Activated CD8-positive, alpha-beta T cell treated with anti-CD3 and anti-CD28 coated beads for 36 hours (primary cell): Measurements from ENCODE around the gene IGLL1. TPM values are rescaled to one million over a fixed set of nuclear protein-coding genes. Genes with fewer than 3 reads are reported as not detected.
"Not testable (repeated sequence)": the region's sequence is repeated elsewhere in the genome, so short reads cannot be mapped to it uniquely, and the experiment has no call there.

ENCODE experiments used
- ATAC-seq: fragments of 200-7000 bp; cut with Tn5 transposase; one replicate; pipeline ENCODE4 v1.10.0; 2021; ENCODE audit warnings: mild to moderate bottlenecking, moderate library complexity
- CTCF ChIA-PET: fragments of 350-600 bp; sonication (Branson Sonifier 250); formaldehyde crosslinking; loops from one replicate; lab custom pipeline; 2021; ENCODE audit warnings: antibody characterized with exemption; lab: Charles Lee
- POLR2A ChIA-PET: fragments of 350-600 bp; sonication (Branson Sonifier 250); formaldehyde crosslinking; loops from one replicate; lab custom pipeline; 2021; ENCODE audit warnings: antibody characterized with exemption; lab: Charles Lee
- DNase-seq: peaks from one replicate; pipeline ENCODE4 v3.0.0-alpha.2; 2020
- H3K27ac Mint-ChIP-seq: one replicate; pipeline ENCODE4 v1.8.0; 2021; ENCODE audit warnings: mild to moderate bottlenecking, mixed read lengths
- H3K27me3 Mint-ChIP-seq: one replicate; pipeline ENCODE4 v1.8.0; 2021; ENCODE audit warnings: mixed read lengths
- H3K36me3 Mint-ChIP-seq: one replicate; pipeline ENCODE4 v1.8.0; 2021; ENCODE audit warnings: low read depth, mixed read lengths
- H3K4me1 Mint-ChIP-seq: one replicate; pipeline ENCODE4 v1.8.0; 2021; ENCODE audit warnings: low read depth, mixed read lengths
- H3K4me3 Mint-ChIP-seq: one replicate; pipeline ENCODE4 v1.8.0; 2021; ENCODE audit warnings: mild to moderate bottlenecking, moderate library complexity, mixed read lengths
- H3K9me3 Mint-ChIP-seq: one replicate; pipeline ENCODE4 v1.8.0; 2021; ENCODE audit warnings: mixed read lengths
- intact Hi-C: fragments of 100-400 bp; cut with micrococcal nuclease; formaldehyde crosslinking; loops from one replicate; pipeline ENCODE4 v1.10.0; 2022
- total RNA-seq, 2 experiments: library from RNA; stranded (reverse); gene quantifications; one replicate each; pipeline ENCODE4 v1.2.3, GENCODE V29; 2021
- TF ChIP-seq, protein P1 (sequence below): fragments of 200-600 bp; IDR thresholded peaks from one replicate; pipeline ENCODE4 v1.8.0; 2022; ENCODE audit warnings: antibody characterized with exemption, mild to moderate bottlenecking

Gene IGLL1
- total RNA-seq, 2 experiments from 2014 or later: not detected

DNA sequence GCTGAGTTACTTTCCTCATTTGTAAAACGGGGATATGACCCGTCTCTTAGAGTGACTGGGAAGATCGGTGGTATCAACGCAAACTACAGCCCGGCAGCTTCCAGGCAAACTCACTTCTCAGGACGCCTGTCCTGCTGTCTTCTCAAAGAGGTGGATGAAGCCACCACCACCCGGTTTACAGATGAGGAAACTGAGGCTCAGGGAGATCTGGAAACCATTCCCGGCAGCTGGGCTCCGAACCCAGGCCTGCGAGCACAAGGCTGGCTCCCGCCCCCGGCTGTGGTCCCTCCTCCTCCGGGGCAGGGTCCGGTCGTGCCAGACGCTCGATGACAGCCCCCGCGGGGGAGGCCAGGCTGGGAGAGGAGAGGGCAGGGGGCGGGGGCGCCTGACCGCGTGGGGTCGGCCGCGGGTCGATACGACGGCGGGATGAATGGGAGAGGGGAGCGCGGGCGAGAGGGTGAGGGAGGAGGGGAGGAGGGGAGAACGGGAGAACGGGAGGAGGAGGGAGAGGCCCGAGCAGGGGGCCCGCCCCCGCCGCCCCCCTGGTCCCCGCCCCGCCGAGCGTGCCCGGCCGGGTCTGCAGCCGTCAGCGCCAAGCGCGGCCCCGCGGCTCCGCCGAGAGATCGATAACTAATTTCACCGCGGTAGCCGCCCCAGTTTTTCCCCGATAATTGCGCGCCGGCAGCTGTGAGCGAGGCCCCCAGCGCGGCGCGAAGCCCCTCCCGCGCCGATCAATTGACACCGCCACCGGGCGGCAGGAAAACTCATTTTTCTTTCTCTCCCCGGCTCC is 14.0 kb downstream of the IGLL1 start:
- CTCF ChIA-PET: no interaction called here
- peak; percentile 18 for ATAC-seq
- H3K27ac Mint-ChIP-seq: no peak overlapping the region
- intact Hi-C loops: no loop called here
- H3K4me1 Mint-ChIP-seq: peaks cover 6% of the 10 kb centered on the region
- peak overlapping the region; percentile 59 for H3K4me3 Mint-ChIP-seq
- DNase-seq: peak; percentile 13
- TF ChIP-seq, protein P1, sequence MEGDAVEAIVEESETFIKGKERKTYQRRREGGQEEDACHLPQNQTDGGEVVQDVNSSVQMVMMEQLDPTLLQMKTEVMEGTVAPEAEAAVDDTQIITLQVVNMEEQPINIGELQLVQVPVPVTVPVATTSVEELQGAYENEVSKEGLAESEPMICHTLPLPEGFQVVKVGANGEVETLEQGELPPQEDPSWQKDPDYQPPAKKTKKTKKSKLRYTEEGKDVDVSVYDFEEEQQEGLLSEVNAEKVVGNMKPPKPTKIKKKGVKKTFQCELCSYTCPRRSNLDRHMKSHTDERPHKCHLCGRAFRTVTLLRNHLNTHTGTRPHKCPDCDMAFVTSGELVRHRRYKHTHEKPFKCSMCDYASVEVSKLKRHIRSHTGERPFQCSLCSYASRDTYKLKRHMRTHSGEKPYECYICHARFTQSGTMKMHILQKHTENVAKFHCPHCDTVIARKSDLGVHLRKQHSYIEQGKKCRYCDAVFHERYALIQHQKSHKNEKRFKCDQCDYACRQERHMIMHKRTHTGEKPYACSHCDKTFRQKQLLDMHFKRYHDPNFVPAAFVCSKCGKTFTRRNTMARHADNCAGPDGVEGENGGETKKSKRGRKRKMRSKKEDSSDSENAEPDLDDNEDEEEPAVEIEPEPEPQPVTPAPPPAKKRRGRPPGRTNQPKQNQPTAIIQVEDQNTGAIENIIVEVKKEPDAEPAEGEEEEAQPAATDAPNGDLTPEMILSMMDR: no peak
- POLR2A ChIA-PET: no interaction called here
- peaks cover 22% of the 10 kb centered on the region for H3K27me3 Mint-ChIP-seq
- H3K9me3 Mint-ChIP-seq: no peaks in the 10 kb centered on the region
- H3K36me3 Mint-ChIP-seq: no peaks in the 10 kb centered on the region

DNA sequence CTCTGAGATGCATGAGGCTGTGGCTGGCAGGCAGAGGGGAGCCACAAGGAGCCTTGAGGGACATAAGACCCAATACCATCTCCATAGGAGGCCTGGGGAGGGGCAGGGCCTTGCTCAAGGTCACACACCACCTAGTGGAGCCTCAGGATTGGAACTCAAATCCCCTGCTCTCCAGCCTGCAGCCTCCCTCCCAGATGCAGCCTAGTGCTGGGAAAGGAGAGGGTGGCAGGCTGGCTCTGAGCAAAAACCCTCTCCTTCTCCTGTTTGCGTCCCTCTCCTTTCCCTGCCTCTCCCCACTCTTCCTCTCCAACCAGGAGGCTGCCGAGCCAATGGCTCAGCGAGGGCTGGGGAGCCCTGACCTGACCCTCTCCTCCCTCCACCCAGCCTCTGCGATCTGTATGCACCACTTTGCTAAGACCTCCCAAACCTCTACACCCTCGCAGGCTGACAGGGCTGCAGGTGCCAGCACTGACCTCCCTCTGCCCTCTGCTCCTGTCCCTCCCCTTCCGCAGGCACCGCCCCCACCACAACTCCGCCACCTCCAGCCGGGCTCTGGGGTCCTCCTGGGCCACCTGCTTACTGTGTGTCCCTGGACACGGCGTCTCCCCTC is 14.7 kb downstream of the IGLL1 start:
- peaks cover 6% of the 10 kb centered on the region for H3K4me1 Mint-ChIP-seq
- peak overlapping the region; percentile 59 for H3K4me3 Mint-ChIP-seq
- H3K9me3 Mint-ChIP-seq: no peaks in the 10 kb centered on the region
- H3K27me3 Mint-ChIP-seq: peaks cover 22% of the 10 kb centered on the region
- ChIA-PET CTCF (no interaction called here), POLR2A (no interaction called here)
- intact Hi-C loops: no loop called here
- no peaks in the 10 kb centered on the region for H3K36me3 Mint-ChIP-seq
- DNase-seq (peak; percentile 30), ATAC-seq (peak; percentile 77)
- H3K27ac Mint-ChIP-seq: no peak overlapping the region
- TF ChIP-seq, protein P1: no peak

DNA sequence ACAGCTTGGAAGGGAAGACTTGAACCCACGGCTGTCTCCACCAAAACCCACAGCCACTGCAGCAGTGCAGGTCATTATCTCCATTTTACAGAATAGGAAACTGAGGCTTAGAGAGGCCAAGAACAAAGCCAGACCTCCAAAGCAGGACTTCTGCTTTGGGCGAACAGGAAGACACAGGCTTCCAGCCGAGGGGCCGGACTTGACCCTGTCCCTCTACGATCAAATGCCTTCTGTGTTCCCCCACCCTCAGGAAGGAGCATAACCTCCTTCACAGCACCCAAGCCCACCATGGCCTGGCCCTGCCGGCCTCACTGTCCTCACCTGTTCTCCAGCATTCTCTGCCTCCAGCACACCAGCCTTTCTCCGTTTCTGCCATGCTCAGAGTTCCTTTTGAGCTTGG is 15.8 kb downstream of the IGLL1 start:
- Mint-ChIP-seq H3K27me3 (peaks cover 22% of the 10 kb centered on the region), H3K27ac (no peak overlapping the region), H3K4me1 (peaks cover 6% of the 10 kb centered on the region), H3K36me3 (no peaks in the 10 kb centered on the region), H3K4me3 (no peak overlapping the region), H3K9me3 (no peaks in the 10 kb centered on the region)
- intact Hi-C loops: no loop called here
- ChIA-PET CTCF (no interaction called here), POLR2A (interaction anchor here (0.6 kb wide), 1 partner anchor 859 kb away, joined by 3 read pairs; no protein-coding TSS in a partner anchor)
- ATAC-seq: no peak
- TF ChIP-seq, protein P1: no peak
- no peak for DNase-seq

DNA sequence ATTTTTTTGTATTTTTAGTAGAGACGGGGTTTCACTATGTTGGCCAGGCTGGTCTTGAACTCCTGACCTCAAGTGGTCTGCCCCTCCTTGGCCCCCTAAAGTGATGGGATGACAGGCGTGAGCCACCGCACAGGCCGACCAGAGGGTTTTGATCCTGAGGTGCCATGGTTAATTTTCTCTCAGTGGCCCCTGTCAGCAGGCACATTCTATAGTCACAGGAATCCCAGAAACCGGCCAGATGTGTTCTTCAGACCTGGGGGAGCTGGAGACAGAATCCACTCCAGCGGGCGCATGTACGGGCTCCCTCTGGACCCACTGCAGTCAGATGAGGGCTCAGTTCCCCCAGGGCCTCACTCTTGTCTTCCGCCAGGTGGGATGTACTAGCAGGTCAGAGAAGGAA is 17.0 kb downstream of the IGLL1 start:
- DNase-seq (no peak), ATAC-seq (no peak)
- POLR2A ChIA-PET: no interaction called here
- no peaks in the 10 kb centered on the region for H3K36me3 Mint-ChIP-seq
- CTCF ChIA-PET: interaction anchor here (0.9 kb wide), 1 partner anchor 28 kb away, joined by 3 read pairs; no protein-coding TSS in a partner anchor
- peaks cover 6% of the 10 kb centered on the region for H3K4me1 Mint-ChIP-seq
- H3K27ac Mint-ChIP-seq: no peak overlapping the region
- H3K4me3 Mint-ChIP-seq: no peak overlapping the region
- peaks cover 22% of the 10 kb centered on the region for H3K27me3 Mint-ChIP-seq
- no peaks in the 10 kb centered on the region for H3K9me3 Mint-ChIP-seq
- intact Hi-C loops: no loop called here
- TF ChIP-seq, protein P1: no peak

DNA sequence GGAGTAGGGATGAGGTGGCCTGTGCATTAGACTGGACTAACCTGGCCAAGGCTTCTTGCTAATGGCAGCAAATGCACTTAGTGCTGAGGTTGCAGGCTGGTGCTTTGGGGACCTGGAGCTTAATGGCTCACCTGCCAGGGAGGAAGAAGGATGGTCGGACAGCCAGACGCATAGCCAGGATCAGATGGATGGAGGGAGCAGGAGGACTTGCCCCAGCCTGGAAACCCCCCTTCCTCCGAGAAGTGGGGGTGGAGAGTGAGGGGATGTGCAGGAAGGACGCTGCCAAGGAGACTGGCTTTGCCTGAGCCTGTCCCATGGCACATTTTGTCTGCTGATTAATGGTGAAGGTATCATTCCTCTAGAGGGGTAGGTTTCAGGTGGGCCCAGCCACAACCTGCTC is 17.9 kb downstream of the IGLL1 start:
- no peak overlapping the region for H3K4me3 Mint-ChIP-seq
- DNase-seq (no peak), ATAC-seq (no peak)
- H3K27me3 Mint-ChIP-seq: peaks cover 17% of the 10 kb centered on the region
- no peaks in the 10 kb centered on the region for H3K9me3 Mint-ChIP-seq
- peaks cover 6% of the 10 kb centered on the region for H3K4me1 Mint-ChIP-seq
- intact Hi-C loops: no loop called here
- H3K36me3 Mint-ChIP-seq: no peaks in the 10 kb centered on the region
- ChIA-PET CTCF (no interaction called here), POLR2A (interaction anchor here (0.6 kb wide), 1 partner anchor 376 kb away, joined by 3 read pairs; no protein-coding TSS in a partner anchor)
- TF ChIP-seq, protein P1: no peak
- H3K27ac Mint-ChIP-seq: no peak overlapping the region

DNA sequence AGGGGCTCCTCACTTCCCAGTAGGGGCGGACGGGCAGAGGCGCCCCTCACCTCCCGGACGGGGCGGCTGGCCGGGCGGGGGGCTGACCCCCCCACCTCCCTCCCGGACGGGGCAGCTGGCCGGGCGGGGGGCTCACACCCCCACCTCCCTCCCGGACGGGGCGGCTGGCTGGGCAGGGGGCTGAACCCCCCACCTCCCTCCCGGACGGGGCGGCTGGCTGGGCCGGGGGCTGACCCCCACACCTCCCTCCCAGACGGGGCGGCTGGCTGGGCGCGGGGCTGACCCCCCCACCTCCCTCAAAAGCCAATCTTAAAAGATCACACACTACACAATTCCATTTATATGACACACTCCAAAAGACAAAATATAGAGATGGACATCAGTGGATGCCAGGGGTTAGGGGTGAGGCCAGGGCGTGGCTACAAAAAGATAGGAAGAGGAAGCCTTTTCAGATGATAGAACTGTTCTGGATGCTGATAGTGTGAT is 19.0 kb downstream of the IGLL1 start:
- H3K27ac Mint-ChIP-seq, H3K9me3 Mint-ChIP-seq, H3K36me3 Mint-ChIP-seq, H3K4me3 Mint-ChIP-seq, DNase-seq, intact Hi-C loops, CTCF ChIA-PET, ATAC-seq, POLR2A ChIA-PET, H3K4me1 Mint-ChIP-seq: not testable (repeated sequence)
- H3K27me3 Mint-ChIP-seq: peaks cover 11% of the 10 kb centered on the region

DNA sequence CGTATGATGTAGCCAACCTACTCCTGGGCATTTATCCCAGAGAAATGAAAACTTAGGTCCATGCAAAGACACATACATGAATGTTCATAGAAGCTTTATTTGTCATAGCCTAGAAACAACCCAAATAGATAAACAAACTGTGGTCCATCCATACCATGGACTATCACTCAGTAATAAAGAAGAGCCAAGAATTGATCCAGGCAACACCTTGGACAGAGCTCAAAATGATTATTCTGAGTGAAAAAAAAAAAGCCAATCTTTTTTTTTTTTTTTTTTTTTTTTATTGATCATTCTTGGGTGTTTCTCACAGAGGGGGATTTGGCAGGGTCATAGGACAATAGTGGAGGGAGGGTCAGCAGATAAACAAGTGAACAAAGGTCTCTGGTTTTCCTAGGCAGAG is 19.9 kb downstream of the IGLL1 start:
- CTCF ChIA-PET, H3K4me1 Mint-ChIP-seq, intact Hi-C loops, POLR2A ChIA-PET, H3K36me3 Mint-ChIP-seq, H3K27me3 Mint-ChIP-seq, H3K4me3 Mint-ChIP-seq, H3K9me3 Mint-ChIP-seq, ATAC-seq, DNase-seq, H3K27ac Mint-ChIP-seq: not testable (repeated sequence)
